ENCODE data around the gene ADH5.
"Not testable (repeated sequence)": the region's sequence is repeated elsewhere in the genome, so short reads cannot be mapped to it uniquely, and the experiment has no call there.

Gene ADH5

GRCh38 chr4:99084595-99084994, 4.0 kb downstream of the ADH5 start:
- no peak for DNase-seq

GRCh38 chr4:99082192-99082591, 6.4 kb downstream of the ADH5 start:
- no peak for DNase-seq

- DNase-seq, result not testable (repeated sequence)
These were observed 7.7 kb downstream of the ADH5 start for GRCh38 chr4:99080869-99081268.

- DNase-seq, result no peak
These were observed 8.8 kb downstream of the ADH5 start for GRCh38 chr4:99079625-99080295.

GRCh38 chr4:99078931-99079624, 9.5 kb downstream of the ADH5 start:
- no peak for DNase-seq

- no peak for DNase-seq
These were observed 10.3 kb downstream of the ADH5 start for GRCh38 chr4:99078336-99078735.

- no peak for DNase-seq
These were observed 11.4 kb downstream of the ADH5 start for GRCh38 chr4:99077177-99077576.

DNA sequence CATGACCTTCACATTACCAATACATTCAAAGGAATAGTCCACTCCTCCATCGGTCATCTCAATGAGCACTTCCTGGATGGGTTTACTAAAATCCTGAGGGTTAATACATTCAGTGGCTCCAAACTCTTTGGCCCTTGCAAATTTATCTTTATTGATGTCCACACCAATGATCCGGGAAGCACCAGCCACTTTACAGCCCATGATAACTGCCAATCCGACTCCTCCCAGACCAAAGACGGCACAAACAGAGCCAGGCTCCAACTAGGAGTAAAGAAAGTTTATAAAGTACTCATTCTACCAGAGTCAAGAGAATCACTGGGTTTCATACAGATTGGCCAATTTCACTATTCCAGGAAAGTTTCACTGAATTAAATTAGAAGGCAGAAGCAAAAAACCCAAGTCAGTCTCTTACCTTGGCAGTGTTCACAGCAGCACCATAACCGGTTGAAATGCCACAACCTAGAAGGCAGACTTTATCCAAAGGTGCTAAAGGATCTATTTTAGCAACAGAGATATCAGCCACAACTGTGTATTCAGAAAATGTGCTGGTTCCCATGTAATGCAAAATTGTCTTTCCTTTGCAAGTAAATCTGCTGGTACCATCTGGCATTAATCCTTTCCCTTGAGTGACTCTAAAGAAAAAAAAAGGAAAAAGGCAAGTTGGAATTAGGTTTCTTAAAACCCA, 12.2 kb downstream of the ADH5 start:
- no peak for DNase-seq

- no peak for DNase-seq
These were observed 13.8 kb downstream of the ADH5 start for GRCh38 chr4:99074816-99075215.

DNA sequence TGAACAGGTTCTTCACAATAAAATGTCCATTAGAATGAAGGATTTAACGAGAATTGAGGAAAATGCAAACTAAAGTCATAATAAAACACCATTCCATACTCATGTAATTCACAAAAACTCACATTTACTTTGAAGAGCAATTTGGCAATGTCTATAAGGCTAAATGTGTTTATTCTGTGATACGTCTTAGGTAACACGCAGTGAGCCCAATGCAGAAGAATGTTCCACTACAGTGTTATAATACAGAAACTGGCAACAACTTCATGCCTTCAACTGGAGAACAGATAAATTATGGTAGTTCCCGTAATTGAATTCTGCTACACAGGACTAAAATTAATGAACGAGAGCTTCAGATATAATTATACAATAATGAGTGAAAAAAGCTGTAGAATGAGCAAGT, 17.4 kb downstream of the ADH5 start:
- no peak for DNase-seq

DNA sequence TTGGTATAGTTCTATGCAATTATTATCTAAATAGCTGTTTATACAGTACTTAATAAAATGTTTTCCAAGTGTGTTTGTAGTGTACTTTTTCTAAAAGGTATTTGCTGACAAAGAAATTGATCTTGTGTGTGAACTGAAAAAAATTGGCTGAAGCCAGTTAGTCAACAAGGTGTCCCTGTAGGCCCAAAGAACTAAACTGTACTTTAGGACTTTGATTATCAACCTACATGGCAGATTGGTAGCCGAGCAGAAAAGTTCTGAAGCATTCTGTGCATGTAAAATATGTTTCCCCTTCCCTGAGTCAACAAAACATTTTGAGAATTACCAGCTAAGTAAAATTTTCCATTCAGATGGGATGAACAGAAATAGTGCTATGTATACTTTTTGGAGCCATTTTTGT, 21.0 kb downstream of the ADH5 start:
- DNase-seq, result no peak

- not testable (repeated sequence) for DNase-seq
These were observed 23.1 kb downstream of the ADH5 start for GRCh38 chr4:99065521-99065920.

- no peak for DNase-seq
These were observed 26.5 kb downstream of the ADH5 start for GRCh38 chr4:99062120-99062519.

DNA sequence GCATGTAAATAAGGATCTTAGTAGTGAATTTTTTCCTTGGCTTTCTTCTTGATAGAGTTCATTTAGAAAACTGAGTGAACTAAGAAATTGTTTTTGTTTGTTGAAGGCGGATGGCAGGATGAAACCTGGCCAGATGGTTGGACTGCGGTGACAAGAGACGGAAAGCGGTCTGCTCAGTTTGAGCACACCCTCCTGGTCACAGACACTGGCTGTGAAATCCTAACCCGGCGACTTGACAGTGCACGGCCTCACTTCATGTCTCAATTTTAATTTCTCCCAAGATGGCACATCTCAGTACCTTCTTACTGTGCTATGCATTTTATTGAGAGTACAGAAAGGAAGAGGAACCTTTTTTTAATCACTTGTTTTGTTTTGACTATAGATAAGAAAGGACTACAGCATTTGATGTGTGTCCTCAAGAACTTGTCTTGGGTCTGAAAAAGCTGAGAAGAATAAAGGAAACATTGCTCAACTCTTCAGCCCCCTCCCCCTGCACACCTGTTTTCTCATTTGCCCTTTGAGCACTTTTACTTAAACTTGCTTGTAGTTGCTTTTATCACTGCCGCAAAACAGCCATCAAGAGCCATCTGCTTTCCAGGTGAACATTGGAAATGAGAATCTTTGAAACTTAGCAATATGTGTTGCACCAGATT, 27.4 kb downstream of the ADH5 start:
- no peak for DNase-seq

- no peak for DNase-seq
These were observed 29.0 kb downstream of the ADH5 start for GRCh38 chr4:99059550-99059949.

GRCh38 chr4:99058228-99058627, 30.4 kb downstream of the ADH5 start:
- DNase-seq, result no peak

DNA sequence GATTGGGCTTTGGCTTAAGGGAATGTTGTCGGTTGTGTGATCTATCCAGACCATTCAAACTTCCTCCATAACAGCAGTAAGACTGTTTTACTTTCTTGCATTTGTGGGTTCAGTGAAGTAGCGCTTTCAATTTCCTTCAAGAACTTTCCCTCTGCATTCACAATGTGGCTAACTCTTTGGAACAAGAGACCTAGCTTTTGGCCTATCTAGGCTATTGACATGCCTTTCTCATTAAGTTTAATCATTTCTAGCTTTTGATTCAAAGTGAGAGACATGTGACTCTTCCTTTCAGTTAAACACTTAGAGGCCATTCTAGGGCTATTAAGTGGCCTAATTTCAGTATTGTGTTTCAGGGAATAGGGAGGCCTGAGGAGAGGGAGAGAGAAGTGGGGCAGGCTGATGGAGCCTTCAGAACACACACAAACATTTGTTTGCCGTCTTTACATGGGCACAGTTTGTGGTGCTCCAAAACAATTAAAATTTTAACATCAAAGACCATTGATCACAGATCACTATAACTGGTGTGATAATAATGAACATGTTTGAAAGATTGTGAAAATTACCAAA, 34.1 kb downstream of the ADH5 start:
- no peak for DNase-seq

DNA sequence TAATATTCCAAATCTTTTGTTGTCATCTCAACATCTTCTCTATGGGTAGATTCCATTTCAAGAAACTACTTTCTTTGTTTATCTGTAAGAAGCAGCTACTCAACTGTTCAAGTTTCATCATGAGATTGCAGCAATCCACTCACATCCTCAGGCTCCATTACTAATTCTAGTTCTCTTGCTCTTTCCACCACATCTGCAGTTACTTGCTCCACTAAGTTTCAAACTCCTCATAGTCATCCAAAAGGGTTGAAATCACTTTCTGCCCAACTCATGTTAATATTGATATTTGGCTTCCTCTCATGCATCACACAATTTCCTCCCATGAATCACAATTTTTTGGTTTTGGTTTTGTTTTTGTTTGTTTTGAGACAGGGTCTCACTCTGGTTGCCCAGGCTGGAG, 35.7 kb downstream of the ADH5 start:
- no peak for DNase-seq

DNA sequence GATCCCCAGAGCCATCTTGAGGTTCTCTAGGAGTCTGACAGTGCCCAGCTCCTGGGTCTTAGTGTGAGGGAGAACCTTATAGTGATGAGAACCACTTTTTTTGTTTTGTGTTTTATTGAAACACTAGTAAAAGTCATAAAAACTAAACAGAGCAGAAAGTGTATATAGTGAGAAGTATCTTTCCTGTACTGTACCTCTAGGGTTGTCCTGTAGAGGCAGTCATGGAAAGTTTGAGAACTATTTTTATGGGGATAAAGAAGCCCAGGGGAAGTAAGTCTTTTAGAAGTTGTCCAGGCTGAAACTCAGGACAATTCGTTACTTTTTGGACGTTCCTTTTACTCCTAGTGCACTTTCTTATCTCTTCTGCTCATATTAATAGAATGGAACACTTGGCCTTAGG, 40.9 kb downstream of the ADH5 start:
- DNase-seq, result no peak

- DNase-seq, result no peak
These were observed 45.2 kb downstream of the ADH5 start for GRCh38 chr4:99043346-99043745.

DNA sequence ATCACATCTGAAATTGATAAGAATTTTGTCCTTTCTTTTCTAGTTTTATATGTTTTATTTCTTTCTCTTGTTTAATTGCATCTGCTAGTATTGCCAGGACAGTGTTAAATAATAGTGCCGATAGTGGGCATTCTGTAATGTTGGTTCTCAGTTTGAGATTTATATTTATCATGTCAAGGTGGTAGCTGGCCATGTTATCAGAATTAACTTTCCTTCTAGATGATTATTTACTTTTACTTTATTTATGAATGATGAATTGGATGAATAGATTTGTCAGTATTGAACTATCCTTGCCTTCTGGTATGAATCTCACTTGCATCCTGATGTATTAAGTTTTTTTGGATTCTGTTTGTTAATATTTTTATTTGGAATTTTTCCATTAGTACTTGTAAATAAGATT, 50.4 kb downstream of the ADH5 start:
- no peak for DNase-seq

GRCh38 chr4:99033956-99034355, 54.6 kb downstream of the ADH5 start:
- no peak for DNase-seq
